ENCODE results near the gene CCT5.

CCT5 gene

DNA sequence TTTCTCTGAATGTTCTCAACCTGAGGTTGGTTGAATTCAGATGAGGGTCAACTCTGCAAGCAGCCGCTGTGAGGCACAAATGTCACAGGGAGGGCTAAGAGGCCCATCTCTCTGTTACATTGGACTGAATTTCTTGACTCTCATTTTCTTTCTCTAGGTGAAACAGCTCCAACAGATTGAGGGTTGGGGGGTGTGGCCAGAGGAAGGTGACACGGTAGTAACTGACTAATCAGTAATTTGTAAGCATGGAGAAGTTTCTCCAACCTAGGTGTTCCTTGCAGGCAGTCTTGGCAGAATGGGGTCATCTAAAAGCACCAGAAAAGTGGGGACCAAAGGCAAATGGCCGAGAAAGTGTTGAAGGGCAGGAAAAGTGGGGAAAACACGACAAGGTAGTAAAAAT, 16.8 kb downstream of the CCT5 start:
- TF ChIP-seq TAF1 (IDR thresholded peaks at IDR 0.05; ENCODE audit: borderline replicate concordance, insufficient read depth, low read length) = no peak
- no peak for TF ChIP-seq SIN3A (IDR thresholded peaks at IDR 0.05; ENCODE audit: borderline replicate concordance, insufficient read depth, low read length)
- TF ChIP-seq, protein P1, sequence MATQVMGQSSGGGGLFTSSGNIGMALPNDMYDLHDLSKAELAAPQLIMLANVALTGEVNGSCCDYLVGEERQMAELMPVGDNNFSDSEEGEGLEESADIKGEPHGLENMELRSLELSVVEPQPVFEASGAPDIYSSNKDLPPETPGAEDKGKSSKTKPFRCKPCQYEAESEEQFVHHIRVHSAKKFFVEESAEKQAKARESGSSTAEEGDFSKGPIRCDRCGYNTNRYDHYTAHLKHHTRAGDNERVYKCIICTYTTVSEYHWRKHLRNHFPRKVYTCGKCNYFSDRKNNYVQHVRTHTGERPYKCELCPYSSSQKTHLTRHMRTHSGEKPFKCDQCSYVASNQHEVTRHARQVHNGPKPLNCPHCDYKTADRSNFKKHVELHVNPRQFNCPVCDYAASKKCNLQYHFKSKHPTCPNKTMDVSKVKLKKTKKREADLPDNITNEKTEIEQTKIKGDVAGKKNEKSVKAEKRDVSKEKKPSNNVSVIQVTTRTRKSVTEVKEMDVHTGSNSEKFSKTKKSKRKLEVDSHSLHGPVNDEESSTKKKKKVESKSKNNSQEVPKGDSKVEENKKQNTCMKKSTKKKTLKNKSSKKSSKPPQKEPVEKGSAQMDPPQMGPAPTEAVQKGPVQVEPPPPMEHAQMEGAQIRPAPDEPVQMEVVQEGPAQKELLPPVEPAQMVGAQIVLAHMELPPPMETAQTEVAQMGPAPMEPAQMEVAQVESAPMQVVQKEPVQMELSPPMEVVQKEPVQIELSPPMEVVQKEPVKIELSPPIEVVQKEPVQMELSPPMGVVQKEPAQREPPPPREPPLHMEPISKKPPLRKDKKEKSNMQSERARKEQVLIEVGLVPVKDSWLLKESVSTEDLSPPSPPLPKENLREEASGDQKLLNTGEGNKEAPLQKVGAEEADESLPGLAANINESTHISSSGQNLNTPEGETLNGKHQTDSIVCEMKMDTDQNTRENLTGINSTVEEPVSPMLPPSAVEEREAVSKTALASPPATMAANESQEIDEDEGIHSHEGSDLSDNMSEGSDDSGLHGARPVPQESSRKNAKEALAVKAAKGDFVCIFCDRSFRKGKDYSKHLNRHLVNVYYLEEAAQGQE (IDR thresholded peaks at IDR 0.05; ENCODE audit: insufficient read depth in 1 of 2, low read depth in 2 of 2, low read length in 2 of 2) = no peak
- TF ChIP-seq FOXP2 (optimal IDR thresholded peaks at IDR 0.05; ENCODE audit: borderline replicate concordance, extremely low read depth, extremely low read length, insufficient read depth) = no peak
- no peak for TF ChIP-seq POLR2AphosphoS5 (IDR thresholded peaks at IDR 0.05; ENCODE audit: low read depth, low read length)

DNA sequence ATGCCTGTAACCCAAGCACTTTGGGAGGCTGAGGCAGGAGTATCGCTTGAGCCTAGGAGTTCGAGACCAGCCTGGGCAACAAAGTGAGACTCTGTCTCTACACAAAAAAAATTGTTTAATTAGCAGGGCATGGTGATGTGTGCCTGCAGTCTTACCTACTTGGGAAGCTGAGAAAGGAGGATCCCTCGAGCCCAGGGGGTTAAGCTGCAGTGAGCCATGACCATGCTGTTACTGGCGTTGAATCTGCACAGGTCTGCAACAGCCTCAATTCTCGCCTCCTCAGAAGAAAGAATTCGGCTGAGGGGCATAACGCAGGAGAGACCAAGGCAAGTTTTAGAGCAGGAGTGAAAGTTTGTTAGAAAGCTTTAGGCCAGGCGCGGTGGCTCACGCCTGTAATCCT, 18.0 kb downstream of the CCT5 start:
- no peak for TF ChIP-seq FOXP2 (optimal IDR thresholded peaks at IDR 0.05; ENCODE audit: borderline replicate concordance, extremely low read depth, extremely low read length, insufficient read depth)
- no peak for TF ChIP-seq POLR2AphosphoS5 (IDR thresholded peaks at IDR 0.05; ENCODE audit: low read depth, low read length)
- TF ChIP-seq TAF1 (IDR thresholded peaks at IDR 0.05; ENCODE audit: borderline replicate concordance, insufficient read depth, low read length) = no peak
- TF ChIP-seq, protein P1 (IDR thresholded peaks at IDR 0.05; ENCODE audit: insufficient read depth in 1 of 2, low read depth in 2 of 2, low read length in 2 of 2) = no peak
- TF ChIP-seq SIN3A (IDR thresholded peaks at IDR 0.05; ENCODE audit: borderline replicate concordance, insufficient read depth, low read length) = no peak

DNA sequence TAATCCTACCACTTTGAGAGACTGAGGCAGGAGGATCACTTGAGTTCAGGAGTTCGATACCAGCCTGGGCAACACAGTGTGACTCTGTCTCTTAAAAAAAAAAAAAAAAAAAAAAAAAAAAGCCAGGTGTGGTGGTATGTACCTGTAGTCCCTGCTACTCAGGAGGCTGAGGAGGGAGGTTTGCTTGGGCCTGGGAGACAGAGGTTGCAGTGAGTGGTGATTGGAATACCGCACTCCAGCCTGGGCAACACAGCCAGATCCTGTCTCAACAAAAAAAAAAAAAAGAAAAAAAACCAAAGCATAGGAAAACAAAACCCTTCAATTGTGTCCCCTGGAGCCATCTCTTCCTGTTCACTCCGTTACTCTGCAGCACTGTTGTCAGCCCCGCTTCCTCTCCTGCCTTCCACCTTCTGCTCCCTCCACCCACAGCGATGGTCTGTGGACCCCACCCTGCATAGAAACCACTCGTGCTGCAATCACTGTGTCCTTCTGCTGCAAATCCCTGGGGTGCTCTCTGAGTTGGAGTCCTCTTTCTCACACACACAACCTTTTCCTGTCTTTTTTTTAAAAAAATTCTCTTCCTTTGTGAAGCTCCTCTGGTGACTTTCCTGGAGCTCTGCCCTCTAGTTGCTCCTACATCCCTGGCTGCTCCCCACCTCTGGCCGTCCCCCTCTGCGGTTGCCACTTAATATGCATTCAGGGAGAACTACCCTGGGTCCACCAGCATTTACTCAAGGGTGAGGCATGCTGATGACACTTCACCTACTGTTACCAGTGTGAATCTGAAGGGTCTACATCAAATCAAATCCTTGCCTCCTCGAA, 22.2 kb downstream of the CCT5 start:
- no peak for TF ChIP-seq POLR2AphosphoS5 (IDR thresholded peaks at IDR 0.05; ENCODE audit: low read depth, low read length)
- TF ChIP-seq, protein P1 (IDR thresholded peaks at IDR 0.05; ENCODE audit: insufficient read depth in 1 of 2, low read depth in 2 of 2, low read length in 2 of 2) = no peak
- no peak for TF ChIP-seq FOXP2 (optimal IDR thresholded peaks at IDR 0.05; ENCODE audit: borderline replicate concordance, extremely low read depth, extremely low read length, insufficient read depth)
- TF ChIP-seq SIN3A (IDR thresholded peaks at IDR 0.05; ENCODE audit: borderline replicate concordance, insufficient read depth, low read length) = no peak
- TF ChIP-seq TAF1 (IDR thresholded peaks at IDR 0.05; ENCODE audit: borderline replicate concordance, insufficient read depth, low read length) = no peak

DNA sequence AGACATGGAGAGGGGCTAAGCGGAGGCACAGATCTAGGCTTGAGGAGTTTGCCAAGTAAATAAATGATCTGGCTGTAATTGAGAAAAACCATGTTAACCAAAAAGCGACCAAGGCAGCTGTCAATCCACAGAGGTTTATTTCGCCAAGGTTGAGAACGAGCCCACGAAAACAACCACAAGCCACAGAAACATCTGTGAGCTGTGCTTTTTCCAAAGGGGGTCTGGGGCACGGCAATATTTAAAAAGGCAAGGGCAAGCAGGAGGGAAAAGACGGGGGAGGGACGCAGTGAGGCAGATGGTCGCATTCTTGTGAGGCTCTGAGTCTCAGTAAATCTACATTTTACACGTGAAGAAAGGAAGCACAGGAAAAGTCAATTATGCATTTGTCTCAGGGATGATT, 25.4 kb downstream of the CCT5 start:
- TF ChIP-seq, protein P1 (IDR thresholded peaks at IDR 0.05; ENCODE audit: insufficient read depth in 1 of 2, low read depth in 2 of 2, low read length in 2 of 2) = no peak
- TF ChIP-seq FOXP2 (optimal IDR thresholded peaks at IDR 0.05; ENCODE audit: borderline replicate concordance, extremely low read depth, extremely low read length, insufficient read depth) = no peak
- TF ChIP-seq TAF1 (IDR thresholded peaks at IDR 0.05; ENCODE audit: borderline replicate concordance, insufficient read depth, low read length) = no peak
- no peak for TF ChIP-seq SIN3A (IDR thresholded peaks at IDR 0.05; ENCODE audit: borderline replicate concordance, insufficient read depth, low read length)
- TF ChIP-seq POLR2AphosphoS5 (IDR thresholded peaks at IDR 0.05; ENCODE audit: low read depth, low read length) = no peak
